Activated effector memory CD4-positive, alpha-beta T cell treated with anti-CD3 and anti-CD28 coated beads, Interleukin-2, amount 50 U/mL, for 16 hours (primary cell): ENCODE measurements around the gene QSOX2.
"Not testable (repeated sequence)": the region's sequence is repeated elsewhere in the genome, so short reads cannot be mapped to it uniquely, and the experiment has no call there.

ENCODE experiments used
- DNase-seq: peaks from one replicate; pipeline ENCODE4 v3.0.0-alpha.2; 2020

QSOX2 gene

GRCh38 chr9:136250676-136251075 is 5.1 kb upstream of the QSOX2 start:
- no peak for DNase-seq

- no peak for DNase-seq
Observed at GRCh38 chr9:136249877-136250559, 4.4 kb upstream of the QSOX2 start.

- no peak for DNase-seq
Observed at GRCh38 chr9:136248951-136249876, 3.6 kb upstream of the QSOX2 start.

GRCh38 chr9:136247947-136248637 is 2.5 kb upstream of the QSOX2 start:
- DNase-seq = no peak

DNA sequence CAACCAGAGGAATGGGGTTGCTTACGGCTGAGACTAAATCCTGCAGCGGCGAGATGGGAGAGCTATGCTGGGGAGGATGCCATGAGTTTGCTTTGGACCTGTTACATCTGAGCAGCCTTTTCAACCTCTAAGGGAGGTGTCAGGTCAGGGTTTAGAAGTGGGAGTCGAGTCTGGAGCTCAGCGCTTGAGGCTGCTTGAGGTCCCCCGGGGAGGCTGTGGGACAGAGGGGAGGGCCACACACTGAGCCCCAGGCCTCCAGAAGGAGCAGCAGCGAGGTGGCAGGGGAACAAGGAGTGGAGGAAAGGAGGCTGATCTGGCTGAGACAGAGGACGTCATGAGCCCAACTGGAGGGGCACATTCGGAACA is 1.9 kb upstream of the QSOX2 start:
- DNase-seq = no peak

- DNase-seq = no peak
Observed at GRCh38 chr9:136246849-136247550, 1.4 kb upstream of the QSOX2 start.

GRCh38 chr9:136244969-136245218 is 718 bp downstream of the QSOX2 start:
- no peak for DNase-seq

GRCh38 chr9:136244122-136244968 is 1.3 kb downstream of the QSOX2 start:
- peak; percentile 82 for DNase-seq

- DNase-seq = no peak
Observed at GRCh38 chr9:136243631-136244030, 2.0 kb downstream of the QSOX2 start.

GRCh38 chr9:136242918-136243525 is 2.6 kb downstream of the QSOX2 start:
- DNase-seq = no peak

DNA sequence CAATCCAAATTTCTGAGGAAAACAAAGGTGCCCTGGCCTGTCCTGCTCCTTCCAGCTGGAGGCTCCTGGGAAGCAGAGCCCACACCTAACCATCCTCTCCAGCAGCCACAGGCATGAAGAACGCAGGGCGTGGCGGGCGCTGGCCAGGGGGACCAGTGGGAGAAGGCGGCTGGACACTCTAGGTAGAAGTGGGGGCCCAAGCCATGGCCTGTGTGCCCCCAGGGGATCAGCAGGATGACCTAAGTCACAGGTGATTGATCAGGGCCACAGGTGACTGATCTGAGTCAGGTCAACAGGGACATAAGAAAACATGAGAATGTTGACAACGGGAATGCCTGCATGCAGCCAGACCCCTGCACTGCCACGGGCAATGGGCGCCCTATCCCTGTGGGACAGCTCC is 3.4 kb downstream of the QSOX2 start:
- no peak for DNase-seq

- DNase-seq = no peak
Observed at GRCh38 chr9:136241542-136241941, 4.1 kb downstream of the QSOX2 start.

GRCh38 chr9:136240941-136241340 is 4.7 kb downstream of the QSOX2 start:
- DNase-seq = no peak

DNA sequence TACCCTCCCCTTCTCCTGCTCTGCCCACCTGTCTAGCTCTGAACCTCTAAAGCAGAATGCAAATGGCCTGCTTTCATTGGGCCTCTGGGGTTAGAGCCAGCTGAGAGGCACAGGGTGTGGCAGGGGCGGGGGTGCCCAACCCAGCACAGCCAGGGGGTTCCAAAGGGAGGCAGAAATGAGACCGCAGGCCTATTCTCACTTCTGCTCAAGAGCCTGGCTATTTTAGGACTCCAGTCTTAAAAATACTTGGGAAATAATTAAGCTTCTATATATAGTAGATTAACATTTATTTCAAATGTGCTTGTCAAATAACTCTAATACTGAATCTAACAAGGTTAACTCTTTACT is 5.7 kb downstream of the QSOX2 start:
- DNase-seq = no peak

DNA sequence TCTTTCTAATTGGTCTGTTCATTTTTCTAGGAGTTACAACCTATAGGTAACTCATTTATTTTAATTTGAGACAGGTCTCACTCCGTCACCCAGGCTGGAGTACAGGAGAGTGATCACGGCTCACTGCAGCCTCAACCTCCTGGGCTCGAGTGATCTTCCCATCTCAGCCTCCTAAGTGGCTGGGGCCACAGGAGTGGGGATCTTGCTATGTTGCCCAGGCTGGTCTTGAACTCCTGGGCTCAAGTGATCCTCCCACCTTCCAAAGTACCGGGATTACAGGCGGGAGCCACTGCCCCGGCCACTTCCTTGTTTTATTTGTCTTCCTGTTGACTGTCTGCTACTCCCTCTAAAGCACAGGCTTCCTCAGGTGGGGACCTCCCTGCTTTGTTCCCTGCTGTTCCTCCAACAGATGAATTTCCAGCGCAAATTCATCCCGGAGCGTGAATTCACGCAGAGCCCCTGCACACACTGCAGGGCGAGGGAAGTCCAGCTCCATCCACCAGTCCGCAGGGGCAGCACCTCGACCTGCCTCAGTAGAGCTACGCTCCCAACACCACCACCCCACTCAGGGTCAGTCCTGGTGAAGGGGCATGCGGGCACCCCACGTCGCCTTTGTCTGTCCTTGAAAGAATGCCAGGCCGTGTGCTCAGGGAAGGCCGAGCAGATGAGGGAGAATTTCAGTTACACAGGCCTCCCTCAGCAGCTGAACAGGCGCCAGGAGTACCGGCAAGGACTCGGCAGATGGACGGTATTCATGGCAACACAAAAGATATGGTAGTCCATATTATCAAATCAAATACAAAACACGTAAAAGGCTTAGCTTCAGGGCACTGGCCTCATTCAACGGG is 6.3 kb downstream of the QSOX2 start:
- DNase-seq = no peak

GRCh38 chr9:136238342-136238732 is 7.3 kb downstream of the QSOX2 start:
- DNase-seq = no peak

GRCh38 chr9:136237486-136238341 is 7.9 kb downstream of the QSOX2 start:
- no peak for DNase-seq

DNA sequence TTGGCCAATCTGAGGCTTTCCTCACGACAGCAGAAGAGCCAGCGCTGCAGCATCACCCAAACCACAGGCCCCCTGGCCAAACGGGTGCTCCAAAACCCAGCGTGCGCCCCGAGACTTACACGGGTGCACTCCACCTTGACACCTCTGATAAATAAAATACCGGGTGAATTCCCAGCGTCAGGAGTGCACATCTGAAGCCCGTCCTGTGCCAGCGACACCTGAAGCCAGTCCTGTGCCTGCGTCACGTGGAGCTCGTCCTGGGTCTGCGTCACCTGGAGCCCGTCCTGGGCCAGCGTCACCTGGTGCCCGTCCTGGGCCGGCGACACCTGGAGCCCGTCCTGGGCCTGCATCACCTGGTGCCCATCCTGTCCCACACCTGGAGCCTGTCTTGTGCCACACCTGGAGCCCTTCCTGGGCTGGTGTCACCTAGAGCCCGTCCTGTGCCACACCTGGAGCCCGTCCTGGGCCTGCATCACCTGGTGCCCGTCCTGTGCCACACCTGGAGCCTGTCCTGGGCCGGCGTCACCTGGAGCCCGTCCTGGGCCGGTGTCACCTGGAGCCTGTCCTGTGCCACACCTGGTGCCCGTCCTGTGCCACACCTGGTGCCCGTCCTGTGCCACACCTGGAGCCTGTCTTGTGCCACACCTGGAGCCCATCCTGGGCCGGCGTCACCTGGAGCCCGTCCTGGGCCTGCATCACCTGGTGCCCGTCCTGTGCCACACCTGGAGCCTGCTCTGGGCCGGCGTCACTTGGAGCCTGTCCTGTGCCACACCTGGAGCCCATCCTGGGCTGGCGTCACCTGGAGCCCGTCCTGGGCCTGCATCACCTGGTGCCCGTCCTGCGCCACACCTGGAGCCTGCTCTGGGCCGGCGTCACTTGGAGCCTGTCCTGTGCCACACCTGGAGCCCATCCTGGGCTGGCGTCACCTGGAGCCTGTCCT is 8.9 kb downstream of the QSOX2 start:
- DNase-seq = not testable (repeated sequence)
